ENCODE data around the gene ITPRID2.

GRCh38 chr2:181844551-181845290, 46.8 kb upstream of the ITPRID2 start:
- TF ChIP-seq CTCF (IDR thresholded peaks at IDR 0.05) (no peak), ZFX (IDR thresholded peaks at IDR 0.05; ENCODE audit: borderline replicate concordance) (no peak)

Measured in 22Rv1 (cell line).